IMR-90 (cell line): ENCODE results near the gene PGLYRP3. TPM values are rescaled to one million over a fixed set of nuclear protein-coding genes. Genes with fewer than 3 reads are reported as not detected.

ENCODE experiments used
- ATAC-seq: fragments of 200-7000 bp; cut with Tn5 transposase; 2 replicates; pipeline ENCODE4 v1.9.1; 2020; ENCODE audit warnings: low read depth, mild to moderate bottlenecking, moderate library complexity
- BruUV-seq: library from RNA; stranded (reverse); fragments of 400-500 nt; replicated peaks from 2 replicates; lab custom pipeline; 2021; lab: Mats Ljungman, UMichigan
- CTCF ChIA-PET: fragments of 300-600 bp; formaldehyde crosslinking; extraction: SDS; loops from one replicate; lab custom pipeline; 2021; ENCODE audit warnings: antibody characterized with exemption; lab: Yijun Ruan, JAX
- POLR2A ChIA-PET: fragments of 300-600 bp; sonication (Branson Sonifier 250); formaldehyde crosslinking; loops from one replicate; lab custom pipeline; 2022; ENCODE audit warnings: antibody characterized with exemption; ENCODE audit not compliant: unreplicated experiment; lab: Charles Lee
- DNase-seq: peaks from one replicate; pipeline ENCODE4 v3.0.0; 2013
- H2AFZ ChIP-seq: replicated peaks from 2 replicates; pipeline ENCODE3; 2013; ENCODE audit warnings: low read length, mild to moderate bottlenecking; ENCODE audit not compliant: poor library complexity
- H2AK5ac ChIP-seq: 2 replicates; pipeline ENCODE4 v1.6.1; 2013; ENCODE audit warnings: low read depth, low read length, inconsistent platforms
- H2AK9ac ChIP-seq: replicated peaks from 2 replicates; pipeline ENCODE3; 2013; ENCODE audit warnings: mild to moderate bottlenecking, low read depth, low read length, moderate library complexity; ENCODE audit not compliant: poor library complexity
- H2BK120ac ChIP-seq: 2 replicates; pipeline ENCODE4 v1.6.1; 2013; ENCODE audit warnings: low read depth, low read length, inconsistent platforms
- H2BK15ac ChIP-seq: 3 replicates; pipeline ENCODE4 v1.6.1; 2013; ENCODE audit warnings: low read depth, low read length, inconsistent platforms
- H2BK20ac ChIP-seq: 2 replicates; pipeline ENCODE4 v1.6.1; 2013; ENCODE audit warnings: low read depth, mild to moderate bottlenecking, inconsistent platforms, low read length, moderate library complexity
- H2BK5ac ChIP-seq: 2 replicates; pipeline ENCODE4 v1.6.1; 2013; ENCODE audit warnings: mild to moderate bottlenecking, low read depth, low read length, inconsistent platforms; ENCODE audit not compliant: poor library complexity, severe bottlenecking
- H3K14ac ChIP-seq: replicated peaks from 2 replicates; pipeline ENCODE4 v1.6.1; 2013; ENCODE audit warnings: low read depth, low read length, inconsistent platforms
- H3K18ac ChIP-seq: 2 replicates; pipeline ENCODE4 v1.6.1; 2013; ENCODE audit warnings: low read depth, low read length, control low read depth
- H3K23ac ChIP-seq: 2 replicates; pipeline ENCODE4 v1.6.1; 2013; ENCODE audit warnings: low read depth, low read length, inconsistent platforms
- H3K27ac ChIP-seq: 2 replicates; pipeline ENCODE4 v1.5.1; 2013; ENCODE audit warnings: mild to moderate bottlenecking, control low read depth, low read length; ENCODE audit not compliant: insufficient read depth
- H3K27me3 ChIP-seq: 2 replicates; pipeline ENCODE4 v1.6.1; 2013; ENCODE audit warnings: low read length; ENCODE audit not compliant: control insufficient read depth, insufficient read depth
- H3K36me3 ChIP-seq: 2 replicates; pipeline ENCODE4 v1.6.1; 2013; ENCODE audit warnings: low read length, mixed read lengths; ENCODE audit not compliant: control insufficient read depth, insufficient read depth
- H3K4ac ChIP-seq: 2 replicates; pipeline ENCODE4 v1.6.1; 2013; ENCODE audit warnings: low read depth, low read length, inconsistent platforms
- H3K4me1 ChIP-seq: 2 replicates; pipeline ENCODE4 v1.6.1; 2013; ENCODE audit warnings: low read length, mixed read lengths; ENCODE audit not compliant: control insufficient read depth, insufficient read depth
- H3K4me2 ChIP-seq: 2 replicates; pipeline ENCODE4 v1.6.1; 2013; ENCODE audit warnings: low read depth, mild to moderate bottlenecking, control low read depth, low read length, moderate library complexity
- H3K4me3 ChIP-seq: 2 replicates; pipeline ENCODE4 v1.5.1; 2013; ENCODE audit warnings: low read depth, mild to moderate bottlenecking, control low read depth, low read length, moderate library complexity; ENCODE audit not compliant: insufficient read depth
- H3K56ac ChIP-seq: 2 replicates; pipeline ENCODE4 v1.6.1; 2013; ENCODE audit warnings: low read length, inconsistent platforms; ENCODE audit not compliant: insufficient read depth; ENCODE audit errors: extremely low read depth
- H3K79me1 ChIP-seq, 2 experiments: 2 replicates each; pipeline ENCODE4 v1.6.1; 2013; ENCODE audit warnings: low read length in 2 of 2, inconsistent platforms in 1 of 2, low read depth in 1 of 2
- H3K9ac ChIP-seq: 2 replicates; pipeline ENCODE4 v1.6.1; 2013; ENCODE audit warnings: low read depth, low read length, control low read depth
- H3K9me1 ChIP-seq: 2 replicates; pipeline ENCODE4 v1.6.1; 2013; ENCODE audit warnings: low read length, inconsistent platforms; ENCODE audit not compliant: insufficient read depth
- H3K9me3 ChIP-seq: 2 replicates; pipeline ENCODE4 v1.6.1; 2013; ENCODE audit warnings: low read length; ENCODE audit not compliant: control insufficient read depth, insufficient read depth
- H4K20me1 ChIP-seq: 2 replicates; pipeline ENCODE4 v1.6.1; 2013; ENCODE audit warnings: low read length, inconsistent platforms; ENCODE audit not compliant: insufficient read depth
- H4K5ac ChIP-seq: 2 replicates; pipeline ENCODE4 v1.6.1; 2013; ENCODE audit warnings: mild to moderate bottlenecking, low read depth, low read length, control low read depth
- H4K8ac ChIP-seq, 2 experiments: 2 replicates each; pipeline ENCODE4 v1.6.1; 2013; ENCODE audit warnings: low read depth in 2 of 2, low read length in 2 of 2, control low read depth in 1 of 2, inconsistent platforms in 1 of 2
- H4K91ac ChIP-seq: 2 replicates; pipeline ENCODE4 v1.6.1; 2013; ENCODE audit warnings: low read depth, low read length, inconsistent platforms; ENCODE audit not compliant: insufficient read depth
- BHLHE40 ChIP-seq: fragments of 150-350 bp; IDR thresholded peaks from 2 replicates; pipeline ENCODE4 v1.6.1; 2016; ENCODE audit warnings: mild to moderate bottlenecking, low read depth, low read length
- CEBPB ChIP-seq: IDR thresholded peaks from 2 replicates; pipeline ENCODE4 v1.6.1; 2012; ENCODE audit warnings: low read depth, low read length, improper control_type of control experiment
- CHD1 ChIP-seq: IDR thresholded peaks from 2 replicates; pipeline ENCODE4 v1.6.1; 2012; ENCODE audit warnings: low read depth, low read length, improper control_type of control experiment
- CTCF ChIP-seq: conservative IDR thresholded peaks from 2 replicates; pipeline ENCODE4 v1.5.1; 2012; ENCODE audit warnings: mild to moderate bottlenecking, low read depth, low read length, improper control_type of control experiment
- ELK1 ChIP-seq: fragments of 150-350 bp; IDR thresholded peaks from 2 replicates; pipeline ENCODE4 v1.6.1; 2016; ENCODE audit warnings: low read depth, mild to moderate bottlenecking, low read length, moderate library complexity, borderline replicate concordance
- FOS ChIP-seq: fragments of 150-350 bp; IDR thresholded peaks from 2 replicates; pipeline ENCODE4 v1.6.1; 2016; ENCODE audit warnings: low read depth, low read length
- MAFK ChIP-seq: IDR thresholded peaks from 2 replicates; pipeline ENCODE4 v1.6.1; 2012; ENCODE audit warnings: low read depth, low read length, improper control_type of control experiment
- MAZ ChIP-seq: IDR thresholded peaks from 2 replicates; pipeline ENCODE4 v1.6.1; 2012; ENCODE audit warnings: low read depth, mild to moderate bottlenecking, low read length, improper control_type of control experiment, moderate library complexity, borderline replicate concordance
- MXI1 ChIP-seq: IDR thresholded peaks from 2 replicates; pipeline ENCODE4 v1.6.1; 2012; ENCODE audit warnings: low read depth, mild to moderate bottlenecking, low read length, moderate library complexity, borderline replicate concordance
- NFE2L2 ChIP-seq: fragments of 150-350 bp; IDR thresholded peaks from 2 replicates; pipeline ENCODE4 v1.6.1; 2016; ENCODE audit warnings: low read depth, mild to moderate bottlenecking, low read length
- POLR2A ChIP-seq: IDR thresholded peaks from 2 replicates; pipeline ENCODE4 v1.6.1; 2012; ENCODE audit warnings: mild to moderate bottlenecking, low read depth, low read length
- RAD21 ChIP-seq: IDR thresholded peaks from 2 replicates; pipeline ENCODE4 v1.6.1; 2012; ENCODE audit warnings: low read length, improper control_type of control experiment
- RCOR1 ChIP-seq: IDR thresholded peaks from 2 replicates; pipeline ENCODE4 v1.6.1; 2012; ENCODE audit warnings: mild to moderate bottlenecking, low read length, improper control_type of control experiment; ENCODE audit not compliant: insufficient replicate concordance
- RFX5 ChIP-seq: IDR thresholded peaks from 2 replicates; pipeline ENCODE4 v1.8.0; 2012; ENCODE audit warnings: low read depth, mild to moderate bottlenecking, low read length, moderate library complexity
- SMC3 ChIP-seq: fragments of 150-350 bp; IDR thresholded peaks from 2 replicates; pipeline ENCODE4 v1.6.1; 2016; ENCODE audit warnings: low read depth, mild to moderate bottlenecking, antibody characterized with exemption, low read length, moderate library complexity
- USF2 ChIP-seq: fragments of 150-350 bp; IDR thresholded peaks from 2 replicates; pipeline ENCODE4 v1.6.1; 2017; ENCODE audit warnings: mild to moderate bottlenecking, antibody characterized with exemption, low read length, low read depth
- WGBS, 2 experiments: methylation state at CpG; one replicate each; pipeline versions ENCODE4 v1.1.5 to v1.1.7; 2013; ENCODE audit warnings: missing lambda C conversion rate in 2 of 2; ENCODE audit not compliant: insufficient read length in 1 of 2; ENCODE audit errors: extremely low coverage in 2 of 2; 5-methylcytosine and 5-hydroxymethylcytosine counted together
- dilution Hi-C: fragments of 300-500 bp; cut with HindIII; formaldehyde crosslinking; loops from one replicate; pipeline ENCODE4 v1.14.3; 2018; ENCODE audit warnings: low sequenced_read_pairs; ENCODE audit not compliant: unreplicated experiment
- in situ Hi-C: fragments of 300-500 bp; cut with MboI; formaldehyde crosslinking; loops from 3 replicates; pipeline ENCODE4 v1.14.3; 2019; ENCODE audit warnings: low sequenced_read_pairs, inconsistent platforms, mixed read lengths
- intact Hi-C: fragments of 100-400 bp; cut with micrococcal nuclease; formaldehyde crosslinking; loops from 2 replicates; pipeline ENCODE4 v1.10.0; 2022
- polyA plus RNA-seq, 3 experiments: library from polyadenylated mRNA; depleted of rRNA; stranded (reverse); fragments of >200 nt; gene quantifications; 2 replicates each; pipeline ENCODE4 v1.2.3, GENCODE V29; 2012; ENCODE audit warnings: low replicate concordance in 1 of 3
- total RNA-seq: library from RNA; depleted of rRNA; stranded (reverse); fragments of >200 nt; gene quantifications from 2 replicates; pipeline ENCODE4 v1.2.3, GENCODE V29; 2012

Gene PGLYRP3
- total and polyA plus RNA-seq, 2 of the 4 experiments (the other 2 are of a cell fraction): not detected

GRCh38 chr1:153293480-153293775, 19.3 kb downstream of the PGLYRP3 start:
- Histone ChIP-seq H2BK20ac (no peak overlapping the region), H3K9ac (no peak overlapping the region), H3K4me1 (no peaks in the 10 kb centered on the region), H3K14ac (no peak overlapping the region), H2BK5ac (no peak overlapping the region), H3K4me2 (no peak overlapping the region), H2AK5ac (no peak overlapping the region), H3K23ac (no peak overlapping the region), H3K27ac (no peak overlapping the region), H2AFZ (no peak overlapping the region), H4K91ac (no peak overlapping the region), H4K20me1 (no peaks in the 10 kb centered on the region), H3K36me3 (no peaks in the 10 kb centered on the region), H2AK9ac (no peak overlapping the region), H2BK120ac (no peak overlapping the region), H3K4ac (no peak overlapping the region), H3K9me1 (no peaks in the 10 kb centered on the region), H3K18ac (no peak overlapping the region), H4K5ac (no peak overlapping the region), H3K9me3 (no peaks in the 10 kb centered on the region), H4K8ac (no peak overlapping the region), H3K27me3 (no peaks in the 10 kb centered on the region), H3K4me3 (no peak overlapping the region), H3K79me1 (no peaks in the 10 kb centered on the region), H3K56ac (no peak overlapping the region), H2BK15ac (no peak overlapping the region)
- no TSS peak for BruUV-seq
- ATAC-seq (no peak), DNase-seq (no peak)
- in situ Hi-C loops: no loop called here
- TF ChIP-seq MAZ (no peak), SMC3 (no peak), FOS (no peak), CHD1 (no peak), RFX5 (no peak), RAD21 (no peak), MXI1 (no peak), POLR2A (no peak), ELK1 (no peak), BHLHE40 (no peak), NFE2L2 (no peak), CEBPB (no peak), MAFK (no peak), RCOR1 (no peak), CTCF (no peak), USF2 (no peak)
- dilution Hi-C loops: no loop called here
- 83% methylated on average over 3 of the region's 7 CpGs; no CpG with 5 or more reads in 1 of the 2 experiments for WGBS, 2 experiments
- CTCF ChIA-PET: no interaction called here
- POLR2A ChIA-PET: no interaction called here
- intact Hi-C loops: no loop called here
